Amniotic stem cell (primary cell): Measurements from ENCODE around the gene CCDC134.
"Not testable (repeated sequence)": the region's sequence is repeated elsewhere in the genome, so short reads cannot be mapped to it uniquely, and the experiment has no call there.

Source experiments
- DNase-seq: peaks from one replicate; lab custom pipeline; 2025; lab: John Stamatoyannopoulos, UW

CCDC134 gene

DNA sequence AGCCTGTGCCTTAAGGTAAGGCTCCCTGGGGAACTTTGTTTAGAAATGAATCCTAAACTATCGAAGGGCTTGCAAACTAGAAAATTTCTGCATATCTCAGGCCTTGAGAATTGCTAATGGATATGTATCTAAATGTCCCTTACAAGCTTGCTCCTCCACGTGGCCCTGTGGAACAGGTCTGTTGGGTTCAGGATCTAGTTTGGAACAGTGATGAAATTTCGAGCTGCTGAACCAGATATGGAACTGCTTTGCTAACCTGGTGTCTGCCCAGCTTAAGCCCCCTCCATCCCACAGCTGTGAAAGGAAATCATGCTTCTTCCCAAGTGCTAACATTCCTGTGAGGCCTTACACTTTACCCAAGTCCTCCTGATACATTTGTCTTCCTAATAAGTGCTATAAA lies 44.0 kb downstream of the CCDC134 start:
- DNase-seq = no peak

DNA sequence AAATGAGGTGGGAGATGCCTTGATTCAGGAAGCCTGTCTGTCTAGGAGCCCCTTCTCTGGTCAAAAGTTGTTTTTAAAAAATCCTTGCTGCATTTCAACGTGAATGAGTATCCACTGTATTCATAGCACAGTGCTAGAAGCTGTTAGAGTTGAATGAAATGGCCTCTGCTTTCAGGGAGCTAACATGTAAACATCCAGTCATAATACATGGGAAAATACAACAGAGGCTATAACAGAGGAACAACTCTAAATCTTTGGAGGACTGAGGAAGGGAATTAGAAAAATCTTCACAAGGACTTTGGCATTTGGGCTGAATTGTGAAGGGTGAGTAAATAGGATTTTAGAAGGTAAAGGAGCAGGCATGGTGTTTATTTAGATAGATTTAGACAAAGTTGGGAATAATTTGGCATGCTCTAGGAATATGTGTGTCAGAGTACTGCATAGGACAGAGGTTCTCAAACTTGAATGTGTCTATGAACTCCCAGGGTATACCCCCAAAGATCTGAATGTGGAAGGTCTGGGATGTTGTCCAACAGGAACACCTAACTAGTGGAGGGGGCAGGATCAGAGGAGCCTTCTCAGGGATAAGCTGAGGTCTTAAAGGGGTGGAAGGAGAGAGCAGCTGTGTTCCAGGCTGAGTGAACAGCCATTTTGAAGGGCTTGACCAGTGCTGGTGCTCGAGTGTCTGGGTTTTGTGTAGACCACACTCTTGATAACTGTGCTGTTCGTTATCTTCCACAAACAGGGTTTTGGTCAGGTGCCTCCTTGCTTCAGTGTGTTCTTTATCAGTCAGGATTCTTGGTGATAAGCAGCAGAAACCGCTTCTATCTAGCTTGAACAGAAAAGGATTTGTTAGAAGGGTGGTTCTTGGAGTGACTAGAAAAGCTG lies 45.1 kb downstream of the CCDC134 start:
- DNase-seq = no peak

DNA sequence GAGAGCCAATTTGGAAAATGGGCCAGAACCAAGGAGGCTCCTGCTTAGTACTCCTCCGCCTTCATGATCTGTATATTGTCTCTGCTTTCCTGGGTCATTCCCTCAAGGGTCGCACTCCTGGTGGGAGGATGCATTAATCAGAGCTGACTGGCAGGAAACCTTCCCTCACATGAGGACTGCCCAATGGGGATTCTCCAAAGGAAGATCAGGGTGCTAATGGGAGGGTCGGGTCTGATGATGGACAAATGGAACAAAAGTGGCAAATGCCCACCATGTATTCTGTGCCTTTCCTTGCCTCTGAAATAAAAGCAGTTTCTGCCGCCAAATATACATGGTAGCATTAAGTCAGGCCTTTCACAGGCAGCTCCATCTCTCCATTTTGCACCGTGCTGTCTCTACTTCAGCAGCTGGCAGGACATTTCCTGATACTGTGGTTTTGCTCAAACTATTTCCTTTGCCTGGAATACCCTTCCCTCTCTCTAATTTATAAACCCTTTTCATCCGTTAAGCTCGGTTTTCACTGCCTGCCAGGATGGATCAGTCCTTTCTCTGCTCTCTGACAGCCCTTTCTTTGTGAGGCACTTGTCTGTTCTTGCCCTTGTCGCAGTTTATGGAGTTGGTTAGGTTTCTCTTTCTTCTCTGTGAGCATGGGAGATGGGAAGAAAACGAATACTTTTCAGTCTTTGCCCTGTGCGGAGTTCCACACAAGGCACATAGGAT lies 45.9 kb downstream of the CCDC134 start:
- no peak for DNase-seq

DNA sequence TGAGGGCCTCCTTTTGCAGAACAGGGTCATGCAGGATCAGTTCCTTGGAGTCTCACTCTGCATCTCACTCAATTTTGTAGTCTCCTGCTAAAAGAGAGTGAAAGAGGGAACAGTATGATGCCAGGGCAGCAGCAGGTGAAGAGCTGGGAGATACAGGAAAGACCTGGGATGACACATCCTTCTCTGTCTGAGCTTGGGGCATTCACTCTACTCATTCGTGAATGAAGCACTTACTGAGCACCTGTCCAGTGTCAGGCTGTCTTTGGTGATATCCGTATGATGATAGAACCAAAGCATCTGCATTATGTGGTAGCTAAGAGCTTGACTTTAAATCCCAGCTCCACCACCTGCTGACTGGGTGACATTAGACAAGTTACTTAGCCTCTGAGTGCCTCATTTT lies 46.8 kb downstream of the CCDC134 start:
- DNase-seq = no peak

DNA sequence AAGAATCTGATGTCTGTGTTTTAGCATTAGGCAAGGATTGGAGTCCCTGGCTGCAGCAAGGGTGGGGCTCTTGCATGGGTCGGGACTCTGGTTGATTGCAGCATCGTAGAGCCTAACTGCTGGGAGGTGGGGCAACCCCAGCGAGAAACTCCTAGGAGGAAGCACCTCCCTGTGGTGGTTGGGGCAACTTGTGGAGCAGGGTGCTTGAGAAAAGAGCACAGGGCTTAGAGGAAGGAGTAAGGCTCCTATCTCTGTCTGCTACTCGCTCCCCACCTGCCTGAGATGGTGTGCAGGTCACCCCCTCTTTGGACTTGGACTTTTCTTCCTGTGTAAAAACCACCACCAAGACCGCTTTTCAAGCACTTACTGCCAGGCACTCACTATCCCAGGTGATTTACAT lies 48.0 kb downstream of the CCDC134 start:
- no peak for DNase-seq

DNA sequence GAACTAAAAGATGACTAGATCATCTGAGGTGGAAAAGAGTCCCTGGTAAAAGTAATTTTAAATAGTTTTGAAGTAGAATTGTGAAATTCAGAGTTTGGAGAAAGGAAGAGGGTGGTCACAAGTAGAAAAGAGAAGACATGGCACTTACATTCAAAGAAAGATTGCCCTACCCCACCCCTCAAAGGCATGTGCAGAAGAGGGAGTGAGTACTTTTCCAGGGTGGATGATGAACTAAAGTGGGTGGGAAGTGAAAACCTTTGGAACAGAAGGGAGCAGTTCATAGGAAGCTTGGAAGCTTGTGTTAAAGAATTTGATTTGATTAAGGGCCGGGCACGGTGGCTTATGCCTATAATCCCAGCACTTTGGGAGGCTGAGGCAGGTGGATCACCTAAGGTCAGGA lies 56.0 kb downstream of the CCDC134 start:
- DNase-seq = no peak

DNA sequence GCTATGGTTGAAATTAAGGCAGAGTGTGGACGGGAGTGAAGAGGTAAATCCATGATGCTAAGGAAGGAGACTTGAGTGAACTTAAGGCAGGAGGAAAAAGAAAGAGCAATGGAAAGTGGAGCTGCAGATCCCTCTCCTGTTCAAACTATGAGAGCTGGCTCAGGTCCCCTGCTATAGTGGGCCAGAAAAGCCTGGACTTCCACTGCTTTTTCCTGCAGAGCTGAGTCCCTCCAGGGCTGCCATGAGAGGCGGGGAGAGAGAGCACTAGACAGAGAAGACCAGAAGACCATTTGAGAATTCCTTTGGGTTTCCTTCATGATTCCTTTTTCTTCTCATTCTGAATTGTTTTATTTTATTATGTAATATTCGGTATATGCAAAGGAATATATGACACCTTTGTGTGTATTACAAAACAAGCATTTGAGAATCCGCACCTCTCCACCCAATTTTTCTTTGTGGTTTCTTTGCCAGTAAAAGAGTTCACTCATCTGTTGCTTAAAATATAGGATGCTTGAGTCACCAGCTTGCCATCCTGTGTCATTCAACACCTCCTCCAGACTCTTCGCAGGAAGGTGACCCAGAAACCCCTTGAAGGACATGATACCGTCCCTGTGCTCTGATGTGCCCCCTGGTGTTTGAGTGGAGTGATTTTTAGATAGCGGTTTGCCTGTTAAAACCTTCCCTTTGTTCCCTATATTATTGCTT lies 56.8 kb downstream of the CCDC134 start:
- no peak for DNase-seq

DNA sequence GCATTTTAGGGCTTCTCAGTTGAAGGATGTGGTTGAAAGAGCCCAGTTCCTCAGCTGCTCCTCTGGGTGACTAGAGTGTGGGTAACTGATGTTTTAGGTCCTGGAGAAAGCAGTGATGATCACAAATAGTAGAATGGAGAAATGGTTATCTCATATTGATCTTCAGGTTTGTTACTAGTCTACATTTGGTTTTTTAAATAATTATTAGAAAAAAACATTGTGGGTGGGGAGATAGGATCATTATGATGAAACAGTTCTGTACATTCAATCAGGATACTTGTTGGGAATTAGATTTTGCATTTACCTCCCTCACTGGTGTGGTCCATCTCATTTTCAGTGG lies 57.4 kb downstream of the CCDC134 start:
- no peak for DNase-seq

DNA sequence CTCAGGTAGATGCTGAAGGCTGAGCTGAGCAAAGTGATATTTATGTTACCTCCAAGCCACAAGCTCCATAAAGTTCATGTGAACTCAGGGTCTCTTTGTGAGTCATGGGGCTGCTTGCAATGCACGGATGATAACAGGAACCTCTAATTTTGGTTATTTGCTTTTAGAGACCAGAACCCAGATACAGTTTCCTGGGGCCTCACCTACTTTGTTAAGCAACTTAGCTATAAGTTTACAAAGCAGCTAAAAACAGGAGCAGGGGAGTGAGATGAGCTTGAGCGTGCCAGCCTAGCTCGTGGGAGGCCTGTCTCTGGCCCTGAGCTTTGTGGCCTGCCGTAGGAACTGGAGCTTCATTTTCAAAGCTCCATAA lies 61.7 kb downstream of the CCDC134 start:
- no peak for DNase-seq

DNA sequence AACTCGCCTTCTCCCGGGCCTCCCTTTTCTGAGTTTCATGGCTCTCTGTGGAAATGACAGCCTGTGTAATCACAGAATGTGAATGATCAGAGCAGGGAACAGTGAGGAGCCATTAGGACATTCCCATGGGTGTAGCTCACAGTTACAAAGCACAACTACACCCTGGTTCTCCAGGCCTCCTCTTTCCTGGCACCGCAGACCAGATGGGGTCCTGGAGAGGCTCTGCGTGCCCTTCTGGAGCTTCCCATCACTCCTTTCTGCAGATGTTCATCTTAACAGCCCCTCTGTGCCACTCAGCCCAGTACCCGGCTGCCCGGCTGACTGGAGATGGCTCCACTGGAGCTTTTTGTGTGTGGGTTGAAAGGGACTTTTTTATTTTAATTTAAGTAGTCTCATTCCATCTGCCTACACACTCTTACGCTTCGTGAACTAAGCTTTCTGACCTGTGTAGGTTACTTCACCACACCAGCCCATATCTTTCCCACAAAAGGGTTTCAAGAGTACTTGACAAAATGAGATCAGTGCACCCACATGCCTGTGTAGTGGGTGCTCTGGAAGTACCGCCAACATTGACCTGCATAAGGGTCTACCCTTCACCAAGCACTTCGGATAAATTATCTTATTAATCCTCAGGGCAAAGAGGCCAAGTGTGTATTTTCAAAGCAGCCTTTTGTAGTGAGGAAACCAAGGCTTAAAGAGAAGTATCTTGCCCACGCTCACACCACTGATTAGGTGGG lies 62.2 kb downstream of the CCDC134 start:
- no peak for DNase-seq

DNA sequence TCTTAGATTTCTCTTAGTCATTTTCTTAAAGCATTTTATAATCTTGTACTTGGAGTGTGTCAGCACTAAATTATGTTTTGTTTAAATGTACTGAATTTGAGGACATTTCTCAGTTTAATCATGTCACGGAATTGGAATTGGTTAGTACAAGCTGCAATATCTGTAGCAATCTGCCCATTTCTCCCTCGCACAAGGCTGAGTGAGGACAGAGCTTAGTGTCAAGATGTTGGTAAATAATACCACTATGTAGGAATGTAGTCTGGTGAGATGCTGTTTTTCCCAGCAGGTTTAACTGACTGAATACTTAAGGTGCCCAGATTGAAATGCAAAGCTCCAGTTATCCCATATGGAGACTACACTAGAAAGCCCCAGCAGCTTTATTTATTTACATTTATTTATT lies 63.0 kb downstream of the CCDC134 start:
- DNase-seq = no peak

DNA sequence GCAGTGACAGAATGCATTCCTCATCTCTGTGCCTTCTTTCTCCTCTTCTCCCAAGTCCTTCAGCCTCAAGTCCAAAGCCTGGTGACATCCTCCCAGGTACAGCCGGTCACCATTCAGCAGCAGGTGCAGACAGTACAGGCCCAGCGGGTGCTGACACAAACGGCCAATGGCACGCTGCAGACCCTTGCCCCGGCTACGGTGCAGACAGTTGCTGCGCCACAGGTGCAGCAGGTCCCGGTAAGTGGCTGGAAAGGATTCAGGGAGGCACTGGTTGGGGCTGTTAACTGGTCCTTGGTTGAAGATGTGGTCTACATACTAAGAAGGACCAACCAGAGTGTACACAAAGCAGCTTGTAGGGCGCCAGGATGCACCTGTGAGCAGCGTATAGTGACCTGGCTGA lies 68.1 kb downstream of the CCDC134 start:
- no peak for DNase-seq

DNA sequence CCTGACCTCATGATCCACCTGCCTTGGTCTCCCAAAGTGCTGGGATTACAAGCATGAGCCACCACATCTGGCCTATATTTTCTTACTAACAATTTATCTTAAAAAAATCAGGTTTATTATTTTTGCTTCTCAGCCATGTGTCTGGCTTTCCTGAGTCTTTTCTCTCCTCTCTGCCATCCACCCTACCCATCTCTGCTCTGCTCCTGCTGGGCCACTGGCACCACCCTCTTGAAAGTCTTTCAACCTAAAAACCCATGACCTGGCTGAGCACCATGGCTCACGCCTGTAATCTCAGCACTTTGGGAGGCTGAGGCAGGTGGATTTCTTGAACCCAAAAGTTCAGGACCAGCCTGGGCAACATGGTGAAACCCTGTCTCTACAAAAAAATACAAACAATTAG lies 69.6 kb downstream of the CCDC134 start:
- DNase-seq = not testable (repeated sequence)

DNA sequence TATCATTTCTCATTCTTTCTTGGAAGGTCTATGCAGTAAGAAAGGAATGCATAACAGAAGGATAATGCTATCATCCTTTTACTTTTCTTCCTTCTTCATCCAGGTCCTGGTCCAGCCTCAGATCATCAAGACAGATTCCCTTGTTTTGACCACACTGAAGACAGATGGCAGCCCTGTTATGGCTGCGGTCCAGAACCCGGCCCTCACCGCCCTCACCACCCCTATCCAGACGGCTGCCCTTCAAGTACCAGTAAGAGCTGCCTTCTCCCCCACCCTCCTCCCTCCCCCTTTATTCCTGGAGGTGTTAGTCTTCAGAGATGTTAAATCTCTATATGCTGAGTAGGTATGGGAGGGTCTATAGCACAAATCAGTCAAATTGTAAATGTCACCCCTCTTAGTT lies 70.3 kb downstream of the CCDC134 start:
- DNase-seq = no peak

DNA sequence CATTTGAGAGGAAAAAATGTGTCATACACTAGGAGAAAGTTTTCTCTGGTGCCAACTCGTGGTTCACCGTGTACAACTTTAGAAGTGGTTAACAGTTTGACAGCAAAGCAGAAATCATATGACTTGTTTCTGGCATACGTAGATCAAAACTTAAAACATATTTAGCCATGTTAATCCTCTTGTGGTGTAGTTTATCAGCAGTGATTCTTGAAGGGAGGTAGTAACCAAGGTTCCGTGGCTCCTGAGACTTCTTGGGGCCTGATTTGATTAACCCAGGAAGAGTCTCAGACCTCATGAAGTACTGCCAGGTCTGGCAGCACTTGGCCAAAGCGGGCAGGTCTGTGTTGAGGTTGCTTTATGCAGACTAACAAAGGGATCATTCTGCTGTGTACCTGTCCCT lies 72.9 kb downstream of the CCDC134 start:
- DNase-seq = no peak

DNA sequence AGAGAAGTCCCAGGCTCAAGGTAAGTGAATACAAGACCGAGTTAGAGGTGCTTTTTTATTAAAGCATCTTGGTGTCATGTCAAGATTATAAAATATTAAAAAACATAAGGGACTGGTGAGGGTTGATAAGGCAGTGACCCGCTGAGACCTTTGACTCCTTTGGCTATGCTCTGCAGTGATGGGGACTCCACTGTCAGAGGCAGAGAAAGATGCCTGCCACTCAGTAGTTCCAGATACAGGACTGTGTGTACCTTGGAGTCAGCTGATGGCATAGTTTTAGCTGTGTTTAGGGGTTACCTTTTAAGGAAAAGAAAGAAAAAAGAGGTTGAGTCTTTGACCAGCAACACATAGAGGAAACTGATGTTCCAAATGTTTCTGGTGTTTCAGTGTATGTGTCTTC lies 73.6 kb downstream of the CCDC134 start:
- no peak for DNase-seq

DNA sequence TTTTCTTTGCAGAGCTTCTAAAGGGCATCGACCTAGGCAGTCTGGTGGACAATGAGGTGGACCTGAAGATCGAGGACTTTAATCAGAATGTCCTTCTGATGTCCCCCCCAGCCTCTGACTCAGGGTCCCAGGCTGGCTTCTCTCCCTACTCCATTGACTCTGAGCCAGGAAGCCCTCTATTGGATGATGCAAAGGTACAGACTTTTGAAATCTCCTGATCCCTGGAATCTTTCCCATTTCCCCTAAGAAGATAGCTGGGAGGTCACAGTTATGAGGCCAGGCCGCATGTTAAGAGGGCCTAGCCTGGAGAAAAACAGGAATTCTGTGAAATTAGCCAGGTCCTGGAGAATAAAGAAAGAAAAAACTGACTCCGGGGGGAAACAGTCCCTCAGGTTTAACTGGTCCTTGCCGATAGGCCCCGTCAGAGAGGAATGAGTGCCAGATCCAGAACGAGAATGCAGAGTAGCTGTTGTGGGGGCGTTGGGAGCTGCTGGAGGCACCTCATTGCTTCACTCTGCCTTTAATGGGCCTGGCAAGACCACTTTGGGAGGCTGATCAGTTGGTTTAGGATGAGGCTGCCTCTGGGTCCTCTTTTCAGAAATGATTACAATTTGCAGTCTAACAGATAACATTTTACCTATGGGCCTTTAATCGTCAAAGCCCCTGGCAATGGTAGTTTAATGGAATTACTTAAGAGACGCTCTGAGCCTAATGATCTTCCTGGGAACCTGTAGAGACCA lies 75.2 kb downstream of the CCDC134 start:
- no peak for DNase-seq
